ENCODE data around the gene MAML1. TPM values are rescaled to one million over a fixed set of nuclear protein-coding genes. Genes with fewer than 3 reads are reported as not detected.

The MAML1 gene
- total RNA-seq, 1 experiment from 2014 or later = 10.6 TPM

DNA sequence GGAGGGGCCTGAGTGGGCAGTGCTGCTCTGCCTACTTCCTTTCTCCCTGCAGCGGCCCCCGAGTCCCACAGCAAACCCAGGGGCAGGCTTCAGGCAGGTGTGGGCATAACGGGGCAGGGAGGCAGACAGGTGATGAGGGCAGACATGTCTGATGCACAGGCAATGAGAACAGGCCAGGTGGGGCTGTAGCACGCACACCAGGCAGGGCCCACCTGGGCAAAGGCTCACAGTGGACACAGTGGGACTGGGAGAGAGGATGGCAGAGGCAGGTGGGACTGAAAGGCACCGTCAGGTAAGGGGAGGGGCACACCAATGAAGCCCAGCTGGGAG, 67.0 kb downstream of the MAML1 start:
- DNase-seq = no peak
- H3K4me3 ChIP-seq (ENCODE audit: low read length) = no peak overlapping the region
- TF ChIP-seq EZH2phosphoT487 (IDR thresholded peaks at IDR 0.05; ENCODE audit: borderline replicate concordance, low read length) (no peak), EZH2 (IDR thresholded peaks at IDR 0.05; ENCODE audit: low read length, unreplicated experiment) (no peak)
- TF ChIP-seq, protein P1, sequence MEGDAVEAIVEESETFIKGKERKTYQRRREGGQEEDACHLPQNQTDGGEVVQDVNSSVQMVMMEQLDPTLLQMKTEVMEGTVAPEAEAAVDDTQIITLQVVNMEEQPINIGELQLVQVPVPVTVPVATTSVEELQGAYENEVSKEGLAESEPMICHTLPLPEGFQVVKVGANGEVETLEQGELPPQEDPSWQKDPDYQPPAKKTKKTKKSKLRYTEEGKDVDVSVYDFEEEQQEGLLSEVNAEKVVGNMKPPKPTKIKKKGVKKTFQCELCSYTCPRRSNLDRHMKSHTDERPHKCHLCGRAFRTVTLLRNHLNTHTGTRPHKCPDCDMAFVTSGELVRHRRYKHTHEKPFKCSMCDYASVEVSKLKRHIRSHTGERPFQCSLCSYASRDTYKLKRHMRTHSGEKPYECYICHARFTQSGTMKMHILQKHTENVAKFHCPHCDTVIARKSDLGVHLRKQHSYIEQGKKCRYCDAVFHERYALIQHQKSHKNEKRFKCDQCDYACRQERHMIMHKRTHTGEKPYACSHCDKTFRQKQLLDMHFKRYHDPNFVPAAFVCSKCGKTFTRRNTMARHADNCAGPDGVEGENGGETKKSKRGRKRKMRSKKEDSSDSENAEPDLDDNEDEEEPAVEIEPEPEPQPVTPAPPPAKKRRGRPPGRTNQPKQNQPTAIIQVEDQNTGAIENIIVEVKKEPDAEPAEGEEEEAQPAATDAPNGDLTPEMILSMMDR (conservative IDR thresholded peaks at IDR 0.05; ENCODE audit: low read depth, low read length) = no peak
- H3K79me2 ChIP-seq (ENCODE audit: low read length) = peaks cover 27% of the 10 kb centered on the region
- no TSS peak for BruUV-seq (replicated peaks)
- H3K4me2 ChIP-seq (ENCODE audit: low read length) = no peak overlapping the region
- peaks cover 32% of the 10 kb centered on the region for H3K4me1 ChIP-seq (ENCODE audit: insufficient read depth, low read length)
- intact Hi-C loops (cut with micrococcal nuclease) = no loop called here
- H3K36me3 ChIP-seq (ENCODE audit: low read depth, low read length) = no peaks in the 10 kb centered on the region
- H3K9ac ChIP-seq (ENCODE audit: low read length) = no peak overlapping the region
- no peaks in the 10 kb centered on the region for H3F3A ChIP-seq (ENCODE audit: low read length, unreplicated experiment)
- H3K27me3 ChIP-seq (ENCODE audit: low read length) = no peaks in the 10 kb centered on the region
- ATAC-seq = no peak
- CTCF ChIA-PET = no interaction called here
- POLR2A ChIA-PET (ENCODE audit: unreplicated experiment) = no interaction called here
- no peak overlapping the region for H3K27ac ChIP-seq (ENCODE audit: low read length)
- H3K9me2 ChIP-seq (replicated peaks; ENCODE audit: low read length) = no peaks in the 10 kb centered on the region
- H3K9me3 ChIP-seq (ENCODE audit: low read length) = no peaks in the 10 kb centered on the region
- H4K20me1 ChIP-seq (ENCODE audit: low read length) = no peaks in the 10 kb centered on the region; the same call in 1 of the 2 replicates
- H2AFZ ChIP-seq (ENCODE audit: low read length) = no peak overlapping the region

DNA sequence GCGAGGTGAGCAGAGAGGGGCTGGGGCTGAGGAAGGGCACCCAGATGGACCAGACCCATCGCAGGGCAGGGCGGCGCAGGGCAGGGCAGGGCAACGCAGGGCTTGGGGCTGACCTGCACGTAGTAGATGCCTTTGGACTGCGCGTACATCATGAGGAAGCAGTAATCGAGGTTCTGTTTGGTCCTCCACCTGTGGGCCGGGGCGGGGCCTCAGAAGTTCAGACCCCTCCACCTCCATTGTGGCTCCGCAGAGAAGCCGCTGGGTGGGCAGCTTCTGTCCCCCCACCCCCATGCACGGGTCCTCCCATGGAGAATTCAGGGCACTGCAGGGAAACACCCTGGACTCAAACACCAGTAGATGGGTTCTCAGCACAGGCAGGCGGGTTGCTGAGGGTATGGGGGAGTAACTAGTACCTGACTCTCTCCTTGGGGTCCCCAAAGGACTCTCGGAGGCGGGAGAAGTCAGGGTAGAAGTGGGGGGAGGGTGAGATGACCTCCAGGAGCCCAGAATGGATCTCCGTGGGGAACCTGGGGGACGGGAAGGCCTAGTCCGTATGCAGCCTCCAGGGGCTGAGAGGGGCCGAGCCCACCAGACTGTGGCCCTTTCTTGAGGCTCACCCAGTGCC, 67.6 kb downstream of the MAML1 start:
- Histone ChIP-seq H3K27ac (ENCODE audit: low read length) (no peak overlapping the region), H3K27me3 (ENCODE audit: low read length) (no peaks in the 10 kb centered on the region), H3K36me3 (ENCODE audit: low read depth, low read length) (no peaks in the 10 kb centered on the region), H3F3A (ENCODE audit: low read length, unreplicated experiment) (no peaks in the 10 kb centered on the region), H3K9ac (ENCODE audit: low read length) (no peak overlapping the region), H3K9me2 (replicated peaks; ENCODE audit: low read length) (no peaks in the 10 kb centered on the region), H3K4me3 (ENCODE audit: low read length) (no peak overlapping the region), H3K79me2 (ENCODE audit: low read length) (peaks cover 32% of the 10 kb centered on the region), H3K4me2 (ENCODE audit: low read length) (no peak overlapping the region), H3K9me3 (ENCODE audit: low read length) (no peaks in the 10 kb centered on the region), H3K4me1 (ENCODE audit: insufficient read depth, low read length) (peaks cover 32% of the 10 kb centered on the region), H2AFZ (ENCODE audit: low read length) (no peak overlapping the region), H4K20me1 (ENCODE audit: low read length) (peaks cover 5% of the 10 kb centered on the region)
- no TSS peak for BruUV-seq (replicated peaks)
- ATAC-seq (no peak), DNase-seq (no peak)
- no peak for TF ChIP-seq EZH2 (IDR thresholded peaks at IDR 0.05; ENCODE audit: low read length, unreplicated experiment)
- TF ChIP-seq, protein P1 (conservative IDR thresholded peaks at IDR 0.05; ENCODE audit: low read depth, low read length) = no peak
- TF ChIP-seq EZH2phosphoT487 (IDR thresholded peaks at IDR 0.05; ENCODE audit: borderline replicate concordance, low read length) = no peak
- intact Hi-C loops (cut with micrococcal nuclease) = no loop called here
- ChIA-PET POLR2A (ENCODE audit: unreplicated experiment) (no interaction called here), CTCF (no interaction called here)

DNA sequence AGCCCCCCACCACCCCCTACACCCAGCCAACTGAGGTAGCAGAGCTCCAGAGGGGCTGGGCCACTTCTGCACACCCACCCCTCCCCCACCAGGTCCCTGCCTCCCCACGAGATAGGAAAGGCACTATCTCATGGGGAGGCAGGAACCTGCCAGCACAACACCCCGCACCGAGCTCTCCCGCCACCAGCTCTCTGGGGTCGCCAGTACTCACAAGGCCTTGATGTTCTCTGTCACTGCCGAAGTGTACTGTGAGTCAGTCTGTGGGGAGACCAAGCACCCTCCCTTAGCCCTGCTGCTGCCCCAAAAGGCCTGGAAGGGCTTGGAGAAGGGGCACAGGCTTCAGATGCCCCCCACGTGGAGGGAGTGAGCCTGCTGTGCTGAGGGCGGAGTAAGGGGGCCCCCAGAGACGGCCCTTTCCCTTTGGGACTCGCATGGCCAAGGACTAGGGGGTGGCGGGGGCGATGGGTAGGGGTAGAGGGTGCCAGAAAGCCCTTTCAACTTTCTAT, 68.1 kb downstream of the MAML1 start:
- Histone ChIP-seq H3K4me1 (ENCODE audit: insufficient read depth, low read length) (peaks cover 31% of the 10 kb centered on the region), H3K9me2 (replicated peaks; ENCODE audit: low read length) (no peaks in the 10 kb centered on the region), H3K9me3 (ENCODE audit: low read length) (no peaks in the 10 kb centered on the region), H3K4me3 (ENCODE audit: low read length) (no peak overlapping the region), H3K79me2 (ENCODE audit: low read length) (peaks cover 38% of the 10 kb centered on the region), H3K27ac (ENCODE audit: low read length) (no peak overlapping the region), H2AFZ (ENCODE audit: low read length) (no peak overlapping the region), H3K4me2 (ENCODE audit: low read length) (no peak overlapping the region), H3K36me3 (ENCODE audit: low read depth, low read length) (no peaks in the 10 kb centered on the region), H3K27me3 (ENCODE audit: low read length) (no peaks in the 10 kb centered on the region), H3F3A (ENCODE audit: low read length, unreplicated experiment) (no peaks in the 10 kb centered on the region), H3K9ac (ENCODE audit: low read length) (no peak overlapping the region), H4K20me1 (ENCODE audit: low read length) (peaks cover 5% of the 10 kb centered on the region)
- DNase-seq (no peak), ATAC-seq (no peak)
- ChIA-PET POLR2A (ENCODE audit: unreplicated experiment) (no interaction called here), CTCF (no interaction called here)
- BruUV-seq (replicated peaks) = no TSS peak
- intact Hi-C loops (cut with micrococcal nuclease) = no loop called here
- TF ChIP-seq EZH2phosphoT487 (IDR thresholded peaks at IDR 0.05; ENCODE audit: borderline replicate concordance, low read length) (no peak), EZH2 (IDR thresholded peaks at IDR 0.05; ENCODE audit: low read length, unreplicated experiment) (no peak)
- TF ChIP-seq, protein P1 (conservative IDR thresholded peaks at IDR 0.05; ENCODE audit: low read depth, low read length) = no peak
